ENCODE measurements around the gene PTH2R.
"Not testable (repeated sequence)": the region's sequence is repeated elsewhere in the genome, so short reads cannot be mapped to it uniquely, and the experiment has no call there.

The PTH2R gene

GRCh38 chr2:208488686-208489564 lies 82.3 kb downstream of the PTH2R start:
- Mint-ChIP-seq H3K4me1 (ENCODE audit: low read depth) (no peaks in the 10 kb centered on the region), H3K9me3 (no peaks in the 10 kb centered on the region), H3K27me3 (ENCODE audit: low read depth) (no peaks in the 10 kb centered on the region), H3K36me3 (ENCODE audit: low read depth) (no peaks in the 10 kb centered on the region), H3K27ac (no peak overlapping the region), H3K4me3 (no peak overlapping the region)

GRCh38 chr2:208489687-208490086 lies 83.1 kb downstream of the PTH2R start:
- H3K4me1 Mint-ChIP-seq (ENCODE audit: low read depth): no peaks in the 10 kb centered on the region
- H3K27me3 Mint-ChIP-seq (ENCODE audit: low read depth): no peaks in the 10 kb centered on the region

GRCh38 chr2:208490492-208490891 lies 83.9 kb downstream of the PTH2R start:
- Mint-ChIP-seq H3K9me3 (no peaks in the 10 kb centered on the region), H3K4me1 (ENCODE audit: low read depth) (no peaks in the 10 kb centered on the region), H3K36me3 (ENCODE audit: low read depth) (no peaks in the 10 kb centered on the region), H3K27ac (no peak overlapping the region), H3K27me3 (ENCODE audit: low read depth) (no peaks in the 10 kb centered on the region), H3K4me3 (no peak overlapping the region)

More at GRCh38 chr2:208489687-208490086, 83.1 kb downstream of the PTH2R start:
- Mint-ChIP-seq H3K9me3 (no peaks in the 10 kb centered on the region), H3K27ac (no peak overlapping the region), H3K4me3 (no peak overlapping the region), H3K36me3 (ENCODE audit: low read depth) (no peaks in the 10 kb centered on the region)

GRCh38 chr2:208491641-208492040 lies 85.0 kb downstream of the PTH2R start:
- Mint-ChIP-seq H3K27ac (no peak overlapping the region), H3K27me3 (ENCODE audit: low read depth) (no peaks in the 10 kb centered on the region), H3K9me3 (no peaks in the 10 kb centered on the region), H3K4me3 (no peak overlapping the region), H3K4me1 (ENCODE audit: low read depth) (no peaks in the 10 kb centered on the region), H3K36me3 (ENCODE audit: low read depth) (no peaks in the 10 kb centered on the region)

GRCh38 chr2:208492069-208492468 lies 85.5 kb downstream of the PTH2R start:
- H3K27ac Mint-ChIP-seq: no peak overlapping the region

GRCh38 chr2:208493186-208493585 lies 86.6 kb downstream of the PTH2R start:
- Mint-ChIP-seq H3K9me3 (no peaks in the 10 kb centered on the region), H3K36me3 (ENCODE audit: low read depth) (no peaks in the 10 kb centered on the region), H3K27me3 (ENCODE audit: low read depth) (no peaks in the 10 kb centered on the region), H3K4me1 (ENCODE audit: low read depth) (no peaks in the 10 kb centered on the region), H3K4me3 (no peak overlapping the region), H3K27ac (no peak overlapping the region)

More at GRCh38 chr2:208492069-208492468, 85.5 kb downstream of the PTH2R start:
- Mint-ChIP-seq H3K4me1 (ENCODE audit: low read depth) (no peaks in the 10 kb centered on the region), H3K27me3 (ENCODE audit: low read depth) (no peaks in the 10 kb centered on the region), H3K9me3 (no peaks in the 10 kb centered on the region), H3K36me3 (ENCODE audit: low read depth) (no peaks in the 10 kb centered on the region), H3K4me3 (no peak overlapping the region)

- Mint-ChIP-seq H3K27me3 (ENCODE audit: low read depth) (no peaks in the 10 kb centered on the region), H3K27ac (no peak overlapping the region), H3K9me3 (no peaks in the 10 kb centered on the region), H3K36me3 (ENCODE audit: low read depth) (no peaks in the 10 kb centered on the region), H3K4me1 (ENCODE audit: low read depth) (no peaks in the 10 kb centered on the region), H3K4me3 (no peak overlapping the region)
Measured at GRCh38 chr2:208496129-208496528, 89.5 kb downstream of the PTH2R start.

- Mint-ChIP-seq H3K27ac (no peak overlapping the region), H3K36me3 (ENCODE audit: low read depth) (no peaks in the 10 kb centered on the region), H3K4me3 (no peak overlapping the region), H3K27me3 (ENCODE audit: low read depth) (no peaks in the 10 kb centered on the region), H3K9me3 (no peaks in the 10 kb centered on the region), H3K4me1 (ENCODE audit: low read depth) (no peaks in the 10 kb centered on the region)
Measured at GRCh38 chr2:208501206-208501605, 94.6 kb downstream of the PTH2R start.

- Mint-ChIP-seq H3K27ac (no peak overlapping the region), H3K4me1 (ENCODE audit: low read depth) (no peaks in the 10 kb centered on the region), H3K27me3 (ENCODE audit: low read depth) (no peaks in the 10 kb centered on the region), H3K4me3 (no peak overlapping the region), H3K36me3 (ENCODE audit: low read depth) (no peaks in the 10 kb centered on the region), H3K9me3 (no peaks in the 10 kb centered on the region)
Measured at GRCh38 chr2:208502288-208502687, 95.7 kb downstream of the PTH2R start.

- not testable (repeated sequence) for H3K27ac Mint-ChIP-seq; H3K27me3 Mint-ChIP-seq (ENCODE audit: low read depth); H3K4me3 Mint-ChIP-seq; H3K4me1 Mint-ChIP-seq (ENCODE audit: low read depth); H3K36me3 Mint-ChIP-seq (ENCODE audit: low read depth); H3K9me3 Mint-ChIP-seq
Measured at GRCh38 chr2:208505365-208505764, 98.8 kb downstream of the PTH2R start.

GRCh38 chr2:208509586-208509985 lies 103.0 kb downstream of the PTH2R start:
- Mint-ChIP-seq H3K27ac (no peak overlapping the region), H3K9me3 (no peaks in the 10 kb centered on the region), H3K36me3 (ENCODE audit: low read depth) (no peaks in the 10 kb centered on the region), H3K4me1 (ENCODE audit: low read depth) (no peaks in the 10 kb centered on the region), H3K27me3 (ENCODE audit: low read depth) (no peaks in the 10 kb centered on the region), H3K4me3 (no peak overlapping the region)

GRCh38 chr2:208511016-208511415 lies 104.4 kb downstream of the PTH2R start:
- H3K4me3 Mint-ChIP-seq: no peak overlapping the region
- no peaks in the 10 kb centered on the region for H3K36me3 Mint-ChIP-seq (ENCODE audit: low read depth)
- H3K27me3 Mint-ChIP-seq (ENCODE audit: low read depth): no peaks in the 10 kb centered on the region
- H3K27ac Mint-ChIP-seq: no peak overlapping the region
- H3K9me3 Mint-ChIP-seq: no peaks in the 10 kb centered on the region
- H3K4me1 Mint-ChIP-seq (ENCODE audit: low read depth): no peaks in the 10 kb centered on the region

- Mint-ChIP-seq H3K36me3 (ENCODE audit: low read depth) (no peaks in the 10 kb centered on the region), H3K9me3 (no peaks in the 10 kb centered on the region), H3K4me1 (ENCODE audit: low read depth) (no peaks in the 10 kb centered on the region), H3K4me3 (no peak overlapping the region), H3K27ac (no peak overlapping the region), H3K27me3 (ENCODE audit: low read depth) (no peaks in the 10 kb centered on the region)
Measured at GRCh38 chr2:208511573-208511972, 105.0 kb downstream of the PTH2R start.

- no peak overlapping the region for H3K4me3 Mint-ChIP-seq
- H3K9me3 Mint-ChIP-seq: no peaks in the 10 kb centered on the region
- H3K27ac Mint-ChIP-seq: no peak overlapping the region
- H3K4me1 Mint-ChIP-seq (ENCODE audit: low read depth): no peaks in the 10 kb centered on the region
- no peaks in the 10 kb centered on the region for H3K27me3 Mint-ChIP-seq (ENCODE audit: low read depth)
- H3K36me3 Mint-ChIP-seq (ENCODE audit: low read depth): no peaks in the 10 kb centered on the region
Measured at GRCh38 chr2:208515099-208515498, 108.5 kb downstream of the PTH2R start.

GRCh38 chr2:208523069-208523468 lies 116.5 kb downstream of the PTH2R start:
- H3K4me1 Mint-ChIP-seq (ENCODE audit: low read depth); H3K36me3 Mint-ChIP-seq (ENCODE audit: low read depth): not testable (repeated sequence)

More at GRCh38 chr2:208523069-208523468, 116.5 kb downstream of the PTH2R start:
- peaks cover 10% of the 10 kb centered on the region for H3K9me3 Mint-ChIP-seq
- H3K27me3 Mint-ChIP-seq (ENCODE audit: low read depth); H3K27ac Mint-ChIP-seq; H3K4me3 Mint-ChIP-seq: not testable (repeated sequence)

Data from T-helper 1 cell treated with Interleukin-12 subunit alpha and Interleukin-12 subunit beta and Interleukin-4 antibody, amounts not matched to agents 30 μg/mL and 1 μg/mL, for 36 hours (primary cell).